ENCODE measurements around the gene HDAC4.

HDAC4 gene

GRCh38 chr2:239166201-239166834 is 234.5 kb downstream of the HDAC4 start:
- DNase-seq (ENCODE audit: low read depth), result peak; percentile 11

- no peak for DNase-seq (ENCODE audit: low read depth)
Measured at GRCh38 chr2:239165206-239165831, 235.5 kb downstream of the HDAC4 start.

- peak; percentile 19 for DNase-seq (ENCODE audit: low read depth)
Measured at GRCh38 chr2:239164335-239164871, 236.4 kb downstream of the HDAC4 start.

GRCh38 chr2:239163688-239164334 is 237.0 kb downstream of the HDAC4 start:
- DNase-seq (ENCODE audit: low read depth), result no peak

GRCh38 chr2:239162976-239163687 is 237.7 kb downstream of the HDAC4 start:
- no peak for DNase-seq (ENCODE audit: low read depth)

- DNase-seq (ENCODE audit: low read depth), result no peak
Measured at GRCh38 chr2:239162141-239162821, 238.5 kb downstream of the HDAC4 start.

- DNase-seq (ENCODE audit: low read depth), result no peak
Measured at GRCh38 chr2:239161711-239162140, 239.1 kb downstream of the HDAC4 start.

- peak; percentile 28 for DNase-seq (ENCODE audit: low read depth)
Measured at GRCh38 chr2:239160226-239161143, 240.3 kb downstream of the HDAC4 start.

GRCh38 chr2:239159476-239159911 is 241.3 kb downstream of the HDAC4 start:
- DNase-seq (ENCODE audit: low read depth), result no peak

- no peak for DNase-seq (ENCODE audit: low read depth)
Measured at GRCh38 chr2:239158641-239159475, 242.0 kb downstream of the HDAC4 start.

GRCh38 chr2:239157771-239158170 is 243.0 kb downstream of the HDAC4 start:
- DNase-seq (ENCODE audit: low read depth), result peak; percentile 20

GRCh38 chr2:239157269-239157668 is 243.6 kb downstream of the HDAC4 start:
- DNase-seq (ENCODE audit: low read depth), result no peak

- DNase-seq (ENCODE audit: low read depth), result no peak
Measured at GRCh38 chr2:239156516-239157265, 244.1 kb downstream of the HDAC4 start.

- DNase-seq (ENCODE audit: low read depth), result no peak
Measured at GRCh38 chr2:239155806-239156480, 244.9 kb downstream of the HDAC4 start.

- DNase-seq (ENCODE audit: low read depth), result no peak
Measured at GRCh38 chr2:239154971-239155805, 245.6 kb downstream of the HDAC4 start.

- no peak for DNase-seq (ENCODE audit: low read depth)
Measured at GRCh38 chr2:239153806-239154591, 246.8 kb downstream of the HDAC4 start.

GRCh38 chr2:239152916-239153305 is 247.9 kb downstream of the HDAC4 start:
- no peak for DNase-seq (ENCODE audit: low read depth)

Data from amniotic epithelial cell (primary cell).